Thyroid gland (tissue), 4 donors: ENCODE measurements around the gene MS4A6A. TPM values are rescaled to one million over a fixed set of nuclear protein-coding genes. Genes with fewer than 3 reads are reported as not detected.

Source experiments
- DNase-seq, 2 donors: peaks; one replicate each; pipeline ENCODE4 v3.0.0-alpha.2; 2019
- H3K27ac ChIP-seq, 3 donors: fragments of 200-600 bp; sonication (generic); 1 replicate in 2 of 3; 2 replicates in 1 of 3; pipeline ENCODE4 v1.5.1; 2016 to 2019; ENCODE audit warnings: mild to moderate bottlenecking in 1 of 3, moderate library complexity in 1 of 3
- H3K27me3 ChIP-seq: fragments of 200-600 bp; sonication (generic); one replicate; pipeline ENCODE4 v1.5.1; 2019
- H3K36me3 ChIP-seq, 2 donors: fragments of 200-600 bp; sonication (generic); one replicate each; pipeline ENCODE4 v1.5.1; 2016 to 2019
- H3K4me1 ChIP-seq, 2 donors: fragments of 200-600 bp; sonication (generic); one replicate each; pipeline ENCODE4 v1.5.1; 2017 to 2019
- H3K4me3 ChIP-seq, 3 donors: fragments of 200-600 bp; sonication (generic); replicated peaks in 1 of 3; 1 replicate in 2 of 3; 2 replicates in 1 of 3; pipeline ENCODE4 v1.5.1; 2016; ENCODE audit warnings: mild to moderate bottlenecking in 1 of 3
- H3K9me3 ChIP-seq: fragments of 200-600 bp; sonication (generic); one replicate; pipeline ENCODE4 v1.5.1; 2017
- CTCF ChIP-seq, 6 experiments: fragments of 200-600 bp in 3 of 6; fragments of 450-650 bp in 3 of 6; sonication (generic) in 3 of 6; IDR thresholded peaks; one replicate each; pipeline ENCODE4 v1.5.1; 2016 to 2019; ENCODE audit warnings: antibody characterized with exemption in 6 of 6, mild to moderate bottlenecking in 2 of 6, inconsistent platforms in 1 of 6, moderate library complexity in 1 of 6
- POLR2A ChIP-seq, 2 donors: fragments of 450-650 bp; IDR thresholded peaks; one replicate each; pipeline ENCODE4 v1.6.1; 2017; ENCODE audit warnings: antibody characterized with exemption in 2 of 2, mild to moderate bottlenecking in 2 of 2, moderate library complexity in 1 of 2
- WGBS, 2 donors: methylation state at CpG; one replicate each; pipeline ENCODE4 v1.1.5; 2017; 5-methylcytosine and 5-hydroxymethylcytosine counted together
- intact Hi-C: fragments of 100-400 bp; cut with DNase I; formaldehyde crosslinking; loops from one replicate; pipeline ENCODE4 v1.15.1; 2023
- total RNA-seq, 4 donors: library from RNA; depleted of rRNA; stranded (reverse); fragments of >200 nt; gene quantifications; one replicate each; pipeline ENCODE4 v1.2.3, GENCODE V29; 2016

Gene MS4A6A
- total RNA-seq, 4 donors from 2014 or later: 12.1 to 51.6 (median 36.9) TPM

- DNase-seq: no peak
- no peaks in the 10 kb centered on the region for H3K36me3 ChIP-seq
- 84 to 90% methylated on average over 1 of the region's 1 CpG for WGBS, 2 donors
- intact Hi-C loops: no loop called here
- no peaks in the 10 kb centered on the region for H3K4me1 ChIP-seq
- H3K4me3 ChIP-seq: no peak overlapping the region
- H3K27ac ChIP-seq: no peak overlapping the region
- H3K27me3 ChIP-seq: no peaks in the 10 kb centered on the region
- H3K9me3 ChIP-seq: no peaks in the 10 kb centered on the region
- TF ChIP-seq CTCF (IDR thresholded peaks at IDR 0.05): no peak
Observed at GRCh38 chr11:60214386-60214785, 31.5 kb upstream of the MS4A6A start.

- intact Hi-C loops: no loop called here
- no peak for TF ChIP-seq CTCF (IDR thresholded peaks at IDR 0.05)
- TF ChIP-seq POLR2A (IDR thresholded peaks at IDR 0.05): no peak
Observed at GRCh38 chr11:60211206-60211605, 28.3 kb upstream of the MS4A6A start.

DNA sequence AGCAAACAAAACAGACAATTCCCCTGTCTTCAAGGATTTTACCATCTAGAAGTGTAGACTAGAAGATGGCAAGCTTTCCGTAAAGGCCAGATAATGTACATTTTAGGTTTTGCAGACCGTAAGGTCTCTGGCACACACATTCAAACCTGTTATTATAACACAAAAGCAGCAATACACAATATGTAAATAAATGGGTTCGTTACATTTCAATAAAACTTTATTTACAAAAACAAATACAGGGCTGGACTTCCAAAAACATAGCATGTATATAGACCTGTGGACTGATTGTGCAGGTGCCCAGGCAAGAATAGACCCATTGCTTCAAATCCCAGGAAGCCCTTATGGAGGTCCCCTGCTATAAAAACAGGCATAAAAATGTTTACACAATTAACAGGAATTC lies 27.1 kb upstream of the MS4A6A start:
- DNase-seq: no peak
- no peak overlapping the region for H3K4me3 ChIP-seq

More at GRCh38 chr11:60211206-60211605, 28.3 kb upstream of the MS4A6A start:
- H3K4me3 ChIP-seq: no peak overlapping the region
- H3K36me3 ChIP-seq: no peaks in the 10 kb centered on the region
- H3K27ac ChIP-seq: no peak overlapping the region
- no peaks in the 10 kb centered on the region for H3K9me3 ChIP-seq
- 89 to 93% methylated on average over 4 of the region's 4 CpGs for WGBS, 2 donors
- H3K4me1 ChIP-seq: no peaks in the 10 kb centered on the region
- H3K27me3 ChIP-seq: no peaks in the 10 kb centered on the region
- DNase-seq: no peak

DNA sequence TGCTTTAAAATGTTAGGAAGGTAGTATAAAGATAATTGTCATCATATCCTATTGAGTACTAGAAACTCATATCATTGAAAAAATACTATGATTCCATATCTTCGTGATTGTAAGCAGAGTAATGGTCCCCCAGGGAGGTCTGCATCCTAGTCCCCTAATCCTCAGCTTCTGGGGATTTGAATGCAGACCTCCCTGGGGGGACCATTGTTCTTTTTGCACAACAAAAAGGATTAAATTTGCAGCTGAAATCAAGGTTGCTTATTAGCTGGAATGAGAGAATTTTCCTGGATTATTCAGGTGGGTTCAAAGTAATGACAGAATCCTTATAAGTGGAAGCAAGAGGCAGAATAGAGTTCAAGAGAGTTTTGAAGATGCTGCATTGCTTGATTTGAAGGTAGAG lies 26.1 kb upstream of the MS4A6A start:
- no peaks in the 10 kb centered on the region for H3K36me3 ChIP-seq
- no peaks in the 10 kb centered on the region for H3K9me3 ChIP-seq
- H3K4me3 ChIP-seq: no peak overlapping the region
- no peak overlapping the region for H3K27ac ChIP-seq
- H3K4me1 ChIP-seq: no peaks in the 10 kb centered on the region
- no peak for TF ChIP-seq POLR2A (IDR thresholded peaks at IDR 0.05)
- TF ChIP-seq CTCF (IDR thresholded peaks at IDR 0.05): no peak
- 33 to 38% methylated on average over 1 of the region's 1 CpG for WGBS, 2 donors
- no peaks in the 10 kb centered on the region for H3K27me3 ChIP-seq
- no peak for DNase-seq
- intact Hi-C loops: no loop called here

More for the DNA sequence above, 27.1 kb upstream of the MS4A6A start:
- Histone ChIP-seq H3K27me3 (no peaks in the 10 kb centered on the region), H3K4me1 (no peaks in the 10 kb centered on the region), H3K9me3 (no peaks in the 10 kb centered on the region), H3K36me3 (no peaks in the 10 kb centered on the region), H3K27ac (no peak overlapping the region)
- WGBS, 2 donors: 90 to 92% methylated on average over 3 of the region's 3 CpGs
- no peak for TF ChIP-seq POLR2A (IDR thresholded peaks at IDR 0.05)
- no peak for TF ChIP-seq CTCF (IDR thresholded peaks at IDR 0.05)
- intact Hi-C loops: no loop called here

DNA sequence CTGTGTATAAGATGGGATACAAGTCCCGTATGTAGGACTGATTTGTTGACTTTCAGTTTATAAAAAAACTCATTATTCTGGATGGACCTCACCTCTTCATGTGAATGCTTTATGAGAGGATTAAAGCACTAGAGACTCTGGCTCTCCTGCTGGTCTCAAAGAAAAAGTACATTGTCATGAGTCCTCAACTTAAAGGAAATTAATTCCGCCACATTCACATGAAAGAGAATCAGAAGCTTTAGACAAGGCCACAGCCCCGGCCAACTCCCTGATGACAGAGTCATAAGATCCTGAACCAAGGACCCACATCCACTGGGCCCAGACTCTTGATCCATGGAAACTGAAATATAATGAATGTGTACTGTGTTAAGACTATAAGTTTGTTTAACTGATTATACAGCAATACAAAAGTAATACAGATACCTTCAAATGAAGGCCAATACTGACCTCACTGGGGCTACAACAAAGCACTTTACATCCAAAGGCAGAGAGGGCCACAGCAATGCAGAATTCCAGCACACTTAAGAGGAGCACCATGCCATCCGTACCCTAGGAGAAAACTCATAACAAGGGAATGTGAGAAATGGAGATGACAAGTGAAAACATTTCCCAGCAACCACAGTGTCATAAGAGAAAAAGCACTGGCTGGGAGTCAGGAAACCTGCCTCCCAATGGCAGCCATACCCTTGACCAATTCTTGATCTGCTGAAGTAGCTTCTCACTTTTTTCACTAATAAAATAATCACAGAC lies 25.4 kb upstream of the MS4A6A start:
- 80 to 83% methylated on average over 4 of the region's 4 CpGs for WGBS, 2 donors
- no peaks in the 10 kb centered on the region for H3K9me3 ChIP-seq
- no peaks in the 10 kb centered on the region for H3K4me1 ChIP-seq
- no peak for DNase-seq
- no peaks in the 10 kb centered on the region for H3K27me3 ChIP-seq
- intact Hi-C loops: no loop called here
- H3K4me3 ChIP-seq: no peak overlapping the region
- no peaks in the 10 kb centered on the region for H3K36me3 ChIP-seq
- no peak overlapping the region for H3K27ac ChIP-seq
- TF ChIP-seq CTCF (IDR thresholded peaks at IDR 0.05): no peak
- TF ChIP-seq POLR2A (IDR thresholded peaks at IDR 0.05): no peak
